H1 (cell line): ENCODE results near the gene ELP1. TPM values are rescaled to one million over a fixed set of nuclear protein-coding genes. Genes with fewer than 3 reads are reported as not detected.

Experiments used
- CTCF ChIA-PET: fragments of 300-600 bp; sonication (Branson Sonifier 250); formaldehyde crosslinking; loops from one replicate; lab custom pipeline; 2021; ENCODE audit not compliant: partially characterized antibody; lab: Charles Lee
- POLR2A ChIA-PET: fragments of 300-600 bp; sonication (Branson Sonifier 250); formaldehyde crosslinking; loops from one replicate; lab custom pipeline; 2021; ENCODE audit warnings: inconsistent platforms; ENCODE audit not compliant: partially characterized antibody; lab: Charles Lee
- DNase-seq, 2 experiments: peaks; one replicate each; pipeline versions ENCODE4 v3.0.0 to v3.0.0-alpha.2; 2010 to 2022; ENCODE audit warnings: low spot score in 2 of 2, low read depth in 1 of 2, mixed read lengths in 1 of 2
- FAIRE-seq: peaks from 2 replicates; lab custom pipeline; 2011; peaks lifted over from hg19 to GRCh38; lab: Jason Lieb, UNC
- H2AFZ ChIP-seq: 2 replicates; pipeline ENCODE4 v1.8.1; 2012; ENCODE audit warnings: low read length, inconsistent platforms
- H2AK5ac ChIP-seq: 2 replicates; pipeline ENCODE4 v1.6.1; 2013; ENCODE audit warnings: low read depth, low read length
- H2BK120ac ChIP-seq: replicated peaks from 2 replicates; pipeline ENCODE3; 2013; ENCODE audit warnings: low read depth, low read length, inconsistent platforms
- H2BK12ac ChIP-seq: 2 replicates; pipeline ENCODE4 v1.6.1; 2013; ENCODE audit warnings: low read depth, low read length
- H2BK15ac ChIP-seq: 2 replicates; pipeline ENCODE4 v1.6.1; 2013; ENCODE audit warnings: low read length
- H2BK20ac ChIP-seq: 2 replicates; pipeline ENCODE4 v1.6.1; 2013; ENCODE audit warnings: low read length
- H2BK5ac ChIP-seq: 2 replicates; pipeline ENCODE4 v1.6.1; 2013; ENCODE audit warnings: low read depth, low read length
- H3K14ac ChIP-seq: 2 replicates; pipeline ENCODE4 v1.6.1; 2013; ENCODE audit warnings: inconsistent platforms; ENCODE audit not compliant: insufficient read length
- H3K18ac ChIP-seq: 2 replicates; pipeline ENCODE4 v1.6.1; 2013; ENCODE audit warnings: low read length; ENCODE audit errors: extremely low read depth
- H3K23ac ChIP-seq: 2 replicates; pipeline ENCODE4 v1.6.1; 2013; ENCODE audit warnings: inconsistent platforms; ENCODE audit not compliant: insufficient read length
- H3K23me2 ChIP-seq: 2 replicates; pipeline ENCODE4 v1.6.1; 2013; ENCODE audit warnings: low read depth, low read length
- H3K27ac ChIP-seq: 2 replicates; pipeline ENCODE4 v1.6.1; 2011; ENCODE audit warnings: low read depth, low read length, inconsistent platforms
- H3K27me3 ChIP-seq, 4 experiments: replicated peaks in 1 of 4; 1 replicate in 1 of 4; 2 replicates in 3 of 4; pipeline versions ENCODE4 v1.6.1 to v1.8.1; 2011 to 2013; ENCODE audit warnings: low read length in 3 of 4, mild to moderate bottlenecking in 3 of 4, inconsistent platforms in 2 of 4, mixed read lengths in 2 of 4, moderate library complexity in 1 of 4; ENCODE audit not compliant: control insufficient read depth in 3 of 4, insufficient read depth in 3 of 4; ENCODE audit errors: extremely low read depth in 1 of 4
- H3K36me3 ChIP-seq, 4 experiments: 2 replicates each; pipeline versions ENCODE4 v1.6.1 to v1.8.1; 2011 to 2013; ENCODE audit warnings: mild to moderate bottlenecking in 4 of 4, low read length in 3 of 4, moderate library complexity in 2 of 4, control low read depth in 1 of 4, inconsistent platforms in 1 of 4; ENCODE audit not compliant: insufficient read depth in 4 of 4, control insufficient read depth in 2 of 4
- H3K4ac ChIP-seq: replicated peaks from 2 replicates; pipeline ENCODE3; 2013; ENCODE audit warnings: low read length, low read depth, mixed read lengths, inconsistent platforms; ENCODE audit not compliant: insufficient read length
- H3K4me1 ChIP-seq, 4 experiments: replicated peaks in 1 of 4; 1 replicate in 1 of 4; 2 replicates in 3 of 4; pipeline versions ENCODE4 v1.6.1 to v1.8.1; 2011 to 2013; ENCODE audit warnings: low read length in 3 of 4, inconsistent platforms in 2 of 4, mixed read lengths in 1 of 4; ENCODE audit not compliant: insufficient read depth in 4 of 4, control insufficient read depth in 3 of 4
- H3K4me2 ChIP-seq, 2 experiments: 2 replicates each; pipeline versions ENCODE4 v1.6.1 to v1.8.1; 2011 to 2013; ENCODE audit warnings: low read depth in 2 of 2, low read length in 2 of 2, control low read depth in 1 of 2, inconsistent platforms in 1 of 2, mild to moderate bottlenecking in 1 of 2; ENCODE audit not compliant: insufficient read depth in 1 of 2
- H3K4me3 ChIP-seq, 4 experiments: fragments of 200-600, 300-600 bp in 1 of 4; sonication (generic), shearing (Covaris generic), sonication (Bioruptor Twin) in 1 of 4; 2 replicates each; pipeline versions ENCODE4 v1.5.1 to v1.8.1; 2011 to 2016; ENCODE audit warnings: low read length in 4 of 4, low read depth in 3 of 4, control low read depth in 2 of 4, inconsistent platforms in 2 of 4, mild to moderate bottlenecking in 2 of 4, mixed read lengths in 1 of 4, moderate library complexity in 1 of 4; ENCODE audit not compliant: insufficient read depth in 2 of 4; ENCODE audit errors: extremely low read depth in 1 of 4
- H3K56ac ChIP-seq: replicated peaks from 2 replicates; pipeline ENCODE3; 2013; ENCODE audit warnings: low read depth, mild to moderate bottlenecking, mixed read lengths, low read length, inconsistent platforms; ENCODE audit not compliant: insufficient read length
- H3K79me1 ChIP-seq: 2 replicates; pipeline ENCODE4 v1.6.1; 2013; ENCODE audit warnings: low read depth, low read length, control low read depth
- H3K79me2 ChIP-seq, 2 experiments: 2 replicates each; pipeline versions ENCODE4 v1.6.1 to v1.8.1; 2012 to 2013; ENCODE audit warnings: low read length in 2 of 2, mild to moderate bottlenecking in 2 of 2, inconsistent platforms in 1 of 2; ENCODE audit not compliant: insufficient read depth in 2 of 2, control insufficient read depth in 1 of 2
- H3K9ac ChIP-seq, 4 experiments: replicated peaks in 1 of 4; 1 replicate in 1 of 4; 2 replicates in 3 of 4; pipeline versions ENCODE4 v1.6.1 to v1.8.1; 2011 to 2013; ENCODE audit warnings: low read depth in 3 of 4, low read length in 3 of 4, control low read depth in 2 of 4, mild to moderate bottlenecking in 2 of 4, moderate library complexity in 2 of 4, inconsistent platforms in 1 of 4; ENCODE audit errors: extremely low read depth in 1 of 4
- H3K9me3 ChIP-seq, 2 experiments: 2 replicates each; pipeline versions ENCODE4 v1.6.1 to v1.8.1; 2012 to 2013; ENCODE audit warnings: mild to moderate bottlenecking in 2 of 2, moderate library complexity in 2 of 2, control low read depth in 1 of 2, inconsistent platforms in 1 of 2, low read depth in 1 of 2, low read length in 1 of 2, mixed read lengths in 1 of 2; ENCODE audit not compliant: insufficient read depth in 2 of 2
- H4K20me1 ChIP-seq, 2 experiments: replicated peaks in 1 of 2; 2 replicates each; pipeline versions ENCODE3 to v1.8.1; 2011 to 2013; ENCODE audit warnings: inconsistent platforms in 2 of 2, low read length in 2 of 2, mild to moderate bottlenecking in 1 of 2; ENCODE audit not compliant: insufficient read depth in 2 of 2, control insufficient read depth in 1 of 2
- H4K5ac ChIP-seq: 2 replicates; pipeline ENCODE4 v1.6.1; 2013; ENCODE audit warnings: low read length, low read depth, mixed read lengths, inconsistent platforms; ENCODE audit not compliant: insufficient read length
- H4K8ac ChIP-seq: 2 replicates; pipeline ENCODE4 v1.8.0; 2013; ENCODE audit warnings: mild to moderate bottlenecking, moderate library complexity, low read length, inconsistent platforms; ENCODE audit not compliant: insufficient read depth; ENCODE audit errors: extremely low read depth
- H4K91ac ChIP-seq: replicated peaks from 2 replicates; pipeline ENCODE3; 2013; ENCODE audit warnings: low read length, mixed read lengths, inconsistent platforms; ENCODE audit not compliant: insufficient read length
- PHF8 ChIP-seq: fragments of 200-600 bp; sonication (generic); conservative IDR thresholded peaks from 2 replicates; pipeline ENCODE4 v1.7.1; 2012; ENCODE audit warnings: low read depth, mild to moderate bottlenecking, inconsistent platforms, low read length, moderate library complexity
- SP2 ChIP-seq: IDR thresholded peaks from 2 replicates; pipeline ENCODE4 v1.6.1; 2012; ENCODE audit warnings: mild to moderate bottlenecking, low read length, inconsistent platforms
- WGBS, 2 experiments: shearing (Covaris generic) in 1 of 2; methylation state at CpG; one replicate each; pipeline versions ENCODE4 v1.1.6 to v1.1.7; 2013 to 2015; ENCODE audit warnings: low lambda C conversion rate in 2 of 2, mixed read lengths in 2 of 2, inconsistent platforms in 1 of 2, low coverage in 1 of 2, missing lambda C conversion rate in 1 of 2; ENCODE audit not compliant: insufficient replicate concordance in 2 of 2, insufficient coverage in 1 of 2, insufficient read length in 1 of 2; ENCODE audit errors: extremely low coverage in 1 of 2, missing lambda C conversion rate in 1 of 2; 5-methylcytosine and 5-hydroxymethylcytosine counted together
- polyA plus RNA-seq, 7 experiments: library from polyadenylated mRNA; depleted of rRNA in 3 of 7; stranded (reverse) in 5 of 7; unstranded in 2 of 7; fragments of >200 nt in 5 of 7; fragments of 200-250 nt in 2 of 7; gene quantifications; 1 replicate in 5 of 7; 2 replicates in 1 of 7; 4 replicates in 1 of 7; pipeline versions ENCODE4 v1.2.1 to v1.2.3, GENCODE V29; 2011 to 2013; ENCODE audit warnings: missing spikeins in 2 of 7, mixed read lengths in 2 of 7
- small RNA-seq: library from polyadenylated mRNA; stranded (forward); fragments of <200 nt; extraction: miRNeasy Mini kit (QIAGEN cat#:217004); gene quantifications from one replicate; pipeline ENCODE3, GENCODE V24; 2013; ENCODE audit not compliant: insufficient read depth
- total RNA-seq: library from RNA; stranded (reverse); fragmentation: NEBNext Ultra II Directional; extraction: Animal tissue kit (Norgen Biotek cat#: 25700); gene quantifications from 2 replicates; pipeline ENCODE4 v1.2.1, GENCODE V29; 2021

Gene ELP1
- total and polyA plus RNA-seq, 2 of the 8 experiments (the other 6 are each of a cell fraction or from before 2014, with no cell fraction given), result 13.9 to 31.3 TPM

GRCh38 chr9:108823829-108824228 is 110.1 kb downstream of the ELP1 start:
- no peak overlapping the region for H3K14ac ChIP-seq
- H2BK12ac ChIP-seq, result no peak overlapping the region
- no peak overlapping the region for H2BK20ac ChIP-seq
- H4K20me1 ChIP-seq, result no peaks in the 10 kb centered on the region
- no peak for TF ChIP-seq SP2
- no peak for TF ChIP-seq PHF8
- TF ChIP-seq, all 59 proteins: peak for 0
- Histone ChIP-seq H2AK5ac (no peak overlapping the region), H2BK15ac (no peak overlapping the region), H3K4me1 (no peaks in the 10 kb centered on the region), H2BK5ac (no peak overlapping the region), H3K79me2 (no peaks in the 10 kb centered on the region), H3K9ac (no peak overlapping the region), H3K4me3 (no peak overlapping the region), H4K91ac (no peak overlapping the region), H3K23ac (no peak overlapping the region), H3K18ac (no peak overlapping the region), H4K8ac (no peak overlapping the region), H3K9me3 (peaks cover 9 to 19% of the 10 kb centered on the region in 2 experiments), H3K27ac (no peak overlapping the region), H3K56ac (no peak overlapping the region), H3K23me2 (no peaks in the 10 kb centered on the region), H3K79me1 (no peaks in the 10 kb centered on the region), H4K5ac (no peak overlapping the region), H3K4me2 (no peak overlapping the region), H3K27me3 (no peaks in the 10 kb centered on the region), H3K4ac (no peak overlapping the region), H3K36me3 (no peaks in the 10 kb centered on the region), H2BK120ac (no peak overlapping the region), H2AFZ (no peak overlapping the region)
- 79% methylated on average over 3 of the region's 3 CpGs; no CpG with 5 or more reads in 1 of the 2 experiments for WGBS, 2 experiments
- DNase-seq (no peak), FAIRE-seq (no peak)
- POLR2A ChIA-PET, result no interaction called here
- CTCF ChIA-PET, result no interaction called here

Small RNA genes within 50 kb of the gene (small RNA-seq; reads per million reads assigned to genes)
- gene AL359692.1, result not detected

Other genes with a start within 250 kb of the ELP1 start
- not detected in 2 replicates for gene ACTL7B, start 78.1 kb downstream of the ELP1 start, total RNA-seq
- not detected in 2 replicates for gene ACTL7B, start 78.1 kb downstream of the ELP1 start, polyA plus RNA-seq (2011; rRNA removed)
- gene ACTL7A, start 71.9 kb downstream of the ELP1 start, total RNA-seq, result not detected in 2 replicates
- not detected in 2 replicates for gene ACTL7A, start 71.9 kb downstream of the ELP1 start, polyA plus RNA-seq (2011; rRNA removed)
- gene ABITRAM, start 276 bp upstream of the ELP1 start, total RNA-seq, result 6.9 and 9.0 TPM in 2 replicates
- 5.3 and 8.4 TPM in 2 replicates for gene ABITRAM, start 276 bp upstream of the ELP1 start, polyA plus RNA-seq (2011; rRNA removed)
- gene CTNNAL1, start 79.4 kb upstream of the ELP1 start, total RNA-seq, result 62.8 and 66.1 TPM in 2 replicates
- gene CTNNAL1, start 79.4 kb upstream of the ELP1 start, polyA plus RNA-seq (2011; rRNA removed), result 10.7 and 23.2 TPM in 2 replicates
- gene TMEM245, start 185.8 kb upstream of the ELP1 start, total RNA-seq, result 42.1 and 44.3 TPM in 2 replicates
- 40.3 and 45.8 TPM in 2 replicates for gene TMEM245, start 185.8 kb upstream of the ELP1 start, polyA plus RNA-seq (2011; rRNA removed)
- 2.1 and 2.2 TPM in 2 replicates for gene FRRS1L, start 233.1 kb upstream of the ELP1 start, total RNA-seq
- 0.66 and 1.0 TPM in 2 replicates for gene FRRS1L, start 233.1 kb upstream of the ELP1 start, polyA plus RNA-seq (2011; rRNA removed)